Central memory CD4-positive, alpha-beta T cell (primary cell): ENCODE measurements around the gene RCE1.

Experiments
- DNase-seq: peaks from one replicate; pipeline ENCODE4 v3.0.0; 2022

The RCE1 gene

DNA sequence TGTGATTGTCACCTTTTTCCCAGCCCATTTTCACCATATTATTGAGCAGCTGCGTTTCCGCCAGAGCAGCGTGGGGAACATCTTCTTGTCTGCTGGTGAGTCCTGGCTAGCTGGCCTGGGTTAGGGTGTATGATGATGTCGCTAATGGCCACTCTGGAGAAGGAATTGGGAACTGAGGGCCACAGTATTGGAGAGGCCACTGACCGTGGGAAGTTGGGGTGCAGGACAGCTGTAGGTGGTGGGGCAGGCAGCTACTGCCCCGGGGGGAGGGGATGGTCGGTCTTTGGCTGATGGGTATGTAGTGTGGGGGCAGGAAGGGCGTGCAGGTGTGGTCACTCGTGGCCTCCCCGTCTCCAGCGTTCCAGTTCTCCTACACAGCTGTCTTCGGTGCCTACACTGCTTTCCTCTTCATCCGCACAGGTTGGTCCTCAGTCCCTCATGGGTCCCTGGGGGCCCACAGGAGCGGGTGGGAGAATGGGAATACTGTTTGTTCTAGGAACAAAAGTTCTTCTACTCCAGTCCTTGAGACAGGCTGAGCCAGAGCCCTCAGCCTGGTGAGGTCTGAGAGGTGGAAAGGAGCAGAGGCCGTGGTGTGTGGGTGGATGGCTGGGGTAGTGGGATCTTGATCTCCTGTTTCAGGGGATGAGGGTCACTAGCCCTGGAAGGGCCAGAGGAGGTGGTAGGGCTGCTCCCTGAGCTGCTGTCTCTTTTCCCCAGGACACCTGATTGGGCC lies 2.1 kb downstream of the RCE1 start:
- no peak for DNase-seq

DNA sequence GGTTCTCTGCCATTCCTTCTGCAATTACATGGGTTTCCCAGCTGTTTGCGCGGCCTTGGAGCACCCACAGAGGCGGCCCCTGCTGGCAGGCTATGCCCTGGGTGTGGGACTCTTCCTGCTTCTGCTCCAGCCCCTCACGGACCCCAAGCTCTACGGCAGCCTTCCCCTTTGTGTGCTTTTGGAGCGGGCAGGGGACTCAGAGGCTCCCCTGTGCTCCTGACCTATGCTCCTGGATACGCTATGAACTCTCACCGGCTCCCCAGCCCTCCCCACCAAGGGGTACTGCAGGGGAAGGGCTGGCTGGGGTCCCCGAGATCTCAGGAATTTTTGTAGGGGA lies 2.6 kb downstream of the RCE1 start:
- no peak for DNase-seq

DNA sequence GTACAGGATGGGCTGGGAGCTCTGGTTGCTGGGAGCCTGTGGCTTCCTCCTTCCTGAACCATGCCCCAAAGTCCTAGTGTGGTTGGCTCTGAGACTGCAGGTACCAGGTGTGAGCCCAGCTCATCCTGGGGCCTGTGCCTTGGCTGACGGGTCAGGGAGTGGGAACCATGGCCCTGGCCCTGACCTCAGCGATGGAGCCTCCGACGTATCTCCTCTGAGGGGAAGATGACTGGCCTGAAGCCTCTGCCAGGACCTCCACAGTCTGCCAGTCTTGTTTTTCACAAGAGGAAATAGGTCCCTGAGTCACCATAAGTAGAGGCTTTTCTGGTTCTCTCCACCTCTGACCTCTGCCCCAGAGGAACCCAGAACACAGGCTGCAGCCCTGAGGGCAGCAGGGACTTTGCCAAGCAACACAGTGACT lies 3.4 kb downstream of the RCE1 start:
- DNase-seq, result no peak

DNA sequence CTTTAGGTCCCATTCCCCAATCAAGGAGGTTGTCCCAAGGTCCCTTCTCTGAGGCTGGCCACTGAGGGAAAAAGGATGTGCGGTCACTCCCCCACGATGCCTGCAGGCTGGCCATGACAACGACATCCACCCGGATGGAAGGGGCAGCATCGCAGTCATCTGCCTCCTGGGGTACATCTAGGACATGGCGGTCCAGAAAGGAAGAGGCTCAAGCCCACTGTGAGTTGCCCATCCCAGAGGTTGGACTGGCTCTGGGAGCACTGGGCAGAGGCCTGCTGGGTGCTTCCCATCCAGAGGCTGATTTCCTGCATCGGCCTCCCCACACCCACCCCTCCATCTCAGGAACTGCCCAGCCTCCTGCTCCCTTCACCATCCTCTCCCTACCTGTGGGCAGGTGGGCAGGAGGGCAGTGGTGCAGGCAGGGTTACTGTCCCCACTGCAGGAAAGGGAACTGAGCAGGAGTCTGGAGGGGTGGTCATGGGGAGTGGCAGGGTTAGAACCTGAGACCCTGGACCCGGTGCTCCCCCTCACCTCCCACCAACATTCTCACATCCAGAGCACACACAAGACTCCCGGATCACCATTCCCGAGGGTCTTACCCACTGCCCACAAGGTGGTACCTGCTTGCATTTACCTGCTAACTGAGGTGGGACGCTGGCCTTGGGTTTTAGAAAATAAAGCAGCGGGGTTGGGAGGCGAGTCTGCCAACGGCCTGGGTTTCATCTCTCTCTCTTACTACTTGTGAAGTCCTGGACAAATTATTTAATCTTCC lies 4.4 kb downstream of the RCE1 start:
- no peak for DNase-seq

DNA sequence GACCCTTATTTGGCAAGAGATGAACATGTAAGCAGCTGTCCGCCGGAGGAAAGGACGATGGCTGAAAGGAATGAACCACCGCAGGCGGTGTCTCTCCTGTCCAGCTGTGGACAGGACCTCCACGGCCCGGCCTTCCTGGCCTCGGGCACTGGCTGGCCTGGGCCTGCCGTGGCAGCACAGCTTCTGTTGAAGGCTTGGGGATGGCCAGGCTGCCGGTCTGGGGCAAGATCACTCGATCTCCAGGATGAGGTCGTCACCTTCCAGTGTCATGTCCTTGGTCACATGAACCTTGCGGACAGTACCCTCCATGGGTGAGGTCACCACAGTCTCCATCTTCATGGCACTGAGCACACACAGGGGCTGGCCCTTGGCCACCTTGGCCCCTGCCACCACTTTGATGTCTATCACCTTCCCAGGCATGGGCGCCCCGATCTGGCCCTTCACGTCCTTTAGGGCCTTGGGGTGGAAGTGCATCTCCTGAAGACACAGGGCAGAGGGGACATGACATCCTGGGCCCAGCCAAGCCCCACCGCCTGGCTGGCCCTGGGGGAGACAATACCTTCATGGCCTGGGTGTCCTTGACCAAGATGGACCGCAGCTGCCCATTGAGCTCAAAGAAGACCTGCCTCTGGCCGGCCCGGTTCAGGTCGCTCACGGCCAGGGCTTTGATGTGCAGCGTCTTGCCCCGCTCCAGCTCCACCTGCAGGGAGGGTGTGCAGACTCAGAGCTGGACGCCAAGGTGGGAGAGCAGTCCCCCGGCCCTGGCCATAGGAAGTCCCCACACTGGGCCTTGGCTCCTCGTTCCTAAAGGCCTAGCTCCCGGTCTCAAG lies 5.6 kb downstream of the RCE1 start:
- no peak for DNase-seq

DNA sequence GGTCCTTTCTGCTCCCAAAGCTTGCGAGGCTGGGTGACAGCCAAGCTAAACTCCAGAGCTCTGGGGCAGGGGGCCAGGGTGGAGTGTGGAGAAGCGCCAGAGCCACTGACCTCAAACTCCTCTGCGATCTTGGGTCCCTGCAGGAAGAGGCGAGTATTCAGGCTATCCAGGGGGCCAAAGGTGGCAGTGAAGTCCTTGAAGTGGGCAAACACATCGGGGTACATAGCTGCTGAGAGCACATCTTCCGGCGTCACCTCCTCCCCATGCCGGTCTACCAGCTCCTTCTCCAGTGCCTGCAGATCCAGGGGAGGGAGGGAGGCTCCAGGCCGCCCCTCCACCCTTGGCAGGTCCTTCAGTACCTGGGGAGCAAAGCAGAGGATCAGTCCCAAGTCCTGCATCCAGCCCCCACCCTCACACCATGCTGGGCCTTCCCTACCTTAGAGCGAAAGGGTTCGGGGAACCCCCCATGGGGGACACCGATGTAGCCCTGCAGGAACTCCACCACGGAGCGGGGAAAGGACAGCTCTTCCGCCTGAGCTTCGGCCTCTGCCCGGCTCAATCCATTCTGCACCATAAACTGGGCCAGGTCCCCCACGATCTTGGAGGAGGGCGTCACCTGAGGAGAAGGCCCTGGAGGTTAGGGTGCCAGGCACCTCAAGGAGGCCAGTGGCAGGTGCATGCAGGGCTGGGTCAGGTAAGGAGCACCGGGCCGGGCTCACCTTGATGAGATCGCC lies 6.4 kb downstream of the RCE1 start:
- DNase-seq, result no peak

DNA sequence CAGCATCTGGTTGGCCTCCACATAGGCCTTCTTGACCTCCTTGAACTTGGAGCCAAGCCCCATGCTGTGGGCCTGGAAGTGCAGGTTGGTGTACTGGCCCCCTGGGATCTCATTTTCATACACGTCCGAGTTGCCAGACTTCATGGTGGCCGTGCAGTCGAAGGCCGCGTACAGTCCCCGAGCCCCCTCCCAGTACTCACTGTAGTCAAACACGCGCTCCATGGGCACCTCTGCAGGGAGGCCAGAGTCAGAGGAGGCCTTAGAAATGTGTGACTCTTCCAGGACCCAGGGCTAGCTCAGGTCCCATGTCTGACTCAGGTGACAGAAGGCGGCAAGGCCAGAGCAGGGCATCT lies 7.0 kb downstream of the RCE1 start:
- DNase-seq, result no peak

DNA sequence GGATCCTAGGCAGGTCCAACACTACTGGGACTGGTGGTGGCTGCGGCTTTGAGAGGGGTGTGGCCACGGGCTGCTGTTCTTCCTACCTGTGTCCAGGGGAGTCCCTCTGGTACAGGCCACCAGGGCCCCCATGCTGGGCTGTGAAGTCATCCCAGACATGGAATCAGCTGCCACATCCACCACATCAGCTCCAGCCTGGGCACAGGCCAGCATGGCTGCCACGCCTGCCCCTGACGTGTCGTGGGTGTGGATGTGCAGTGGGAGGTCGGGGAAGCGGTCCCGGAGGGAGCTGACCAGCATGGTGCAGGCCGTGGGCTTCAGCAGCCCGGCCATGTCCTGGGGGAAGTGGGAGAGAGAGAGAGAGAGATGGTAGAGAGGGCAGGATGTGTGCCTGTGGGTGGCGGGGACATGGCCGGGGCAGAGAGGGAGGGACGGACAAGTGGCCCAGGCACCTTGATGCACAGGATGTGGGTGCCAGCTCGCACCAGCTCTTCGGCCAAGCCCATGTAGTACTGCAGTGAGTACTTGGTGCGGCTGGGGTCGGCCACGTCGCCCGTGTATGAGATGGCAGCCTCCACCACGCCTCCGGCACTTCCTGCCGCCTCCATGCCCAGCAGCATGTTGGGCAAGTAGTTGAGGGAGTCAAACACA lies 7.5 kb downstream of the RCE1 start:
- DNase-seq, result no peak

DNA sequence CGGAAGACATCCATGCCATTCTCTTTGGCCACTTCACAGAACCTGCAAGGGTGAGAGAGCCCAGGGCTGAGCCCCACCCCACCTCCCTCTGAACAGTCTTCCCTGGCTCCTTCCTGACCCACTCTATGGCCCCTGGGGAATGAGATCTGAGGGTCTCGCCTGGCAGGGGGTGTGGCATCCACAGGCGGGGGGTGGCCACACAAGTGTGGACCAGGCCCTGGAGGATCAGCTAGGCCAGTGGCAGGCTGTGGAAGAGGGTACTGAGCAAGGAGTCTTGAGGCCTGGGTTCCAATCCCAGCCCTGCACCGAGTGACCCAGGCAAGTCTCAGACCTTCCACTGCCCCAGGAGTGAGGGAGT lies 8.0 kb downstream of the RCE1 start:
- DNase-seq, result no peak

DNA sequence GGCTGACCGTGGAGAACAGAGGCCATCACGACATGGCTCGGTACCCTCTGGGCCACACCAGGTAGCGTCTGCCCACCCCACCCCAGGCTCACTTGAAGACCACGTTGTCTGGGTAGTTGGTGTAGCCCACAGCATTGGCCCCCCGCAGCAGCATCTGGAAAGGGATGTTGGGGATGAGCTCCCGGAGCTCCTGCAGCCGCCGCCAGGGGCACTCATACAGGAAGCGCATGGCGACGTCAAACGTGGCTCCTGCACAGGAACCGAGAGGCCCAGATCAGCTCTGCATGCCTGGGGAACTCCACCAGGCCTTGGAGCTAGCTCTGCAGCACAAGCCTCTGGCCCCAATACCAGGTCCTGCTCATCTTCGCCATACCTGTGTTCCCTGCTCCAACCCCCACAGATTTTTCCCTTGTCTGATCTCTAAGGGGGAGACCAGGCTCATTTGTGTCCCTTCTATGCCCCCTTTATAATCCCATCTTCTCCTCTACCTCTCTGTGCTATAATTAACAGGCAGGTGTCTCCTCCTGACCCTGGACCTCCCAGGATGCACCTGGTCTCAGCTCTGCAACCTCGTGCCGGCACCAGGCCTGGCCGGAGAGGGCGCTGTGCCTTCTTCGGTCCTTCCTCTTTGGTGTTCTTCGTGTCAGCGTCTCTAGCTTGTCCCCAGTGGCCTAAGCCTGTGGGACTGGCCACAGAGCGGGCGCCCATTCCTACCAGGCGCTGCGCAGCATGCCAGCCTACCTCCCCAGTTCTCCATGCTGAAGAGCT lies 8.6 kb downstream of the RCE1 start:
- DNase-seq, result no peak

DNA sequence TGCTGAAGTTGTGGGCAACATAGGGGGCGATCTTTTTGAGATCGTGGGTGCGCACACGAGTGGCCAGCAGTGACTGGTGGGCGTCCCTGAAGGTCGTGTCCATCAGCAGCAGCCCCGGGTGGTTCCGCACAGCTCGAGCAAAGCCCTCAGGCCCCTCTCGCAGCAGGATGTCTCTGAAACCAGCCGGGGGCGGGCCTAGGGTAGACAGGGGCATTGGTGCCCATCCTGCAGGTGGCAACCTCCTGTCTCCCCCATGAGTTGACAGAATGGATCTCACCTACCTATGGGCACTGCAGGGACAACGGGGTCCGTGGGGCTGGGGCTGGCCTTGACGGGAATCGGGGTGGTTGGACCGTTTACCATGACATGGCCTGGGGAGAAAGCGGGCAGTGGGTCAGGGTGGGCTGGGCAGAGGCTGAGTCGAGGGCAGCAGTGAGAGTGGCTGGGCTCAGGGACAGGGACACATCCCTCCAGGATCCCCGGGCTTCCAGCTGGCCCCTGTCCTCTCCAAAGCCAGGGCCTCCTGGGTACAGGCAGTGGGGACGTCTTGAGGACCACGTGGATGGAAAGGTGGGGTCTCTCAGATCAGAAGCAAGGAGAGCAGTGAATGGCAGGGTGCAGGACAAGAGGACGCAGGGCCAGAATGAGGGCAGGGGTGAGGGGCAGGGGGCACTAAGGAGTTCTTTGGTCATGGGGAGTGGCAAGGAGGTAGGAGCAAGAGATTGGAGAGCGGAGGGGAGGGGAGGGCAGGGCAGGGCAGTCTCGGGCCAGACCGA lies 9.4 kb downstream of the RCE1 start:
- no peak for DNase-seq

DNA sequence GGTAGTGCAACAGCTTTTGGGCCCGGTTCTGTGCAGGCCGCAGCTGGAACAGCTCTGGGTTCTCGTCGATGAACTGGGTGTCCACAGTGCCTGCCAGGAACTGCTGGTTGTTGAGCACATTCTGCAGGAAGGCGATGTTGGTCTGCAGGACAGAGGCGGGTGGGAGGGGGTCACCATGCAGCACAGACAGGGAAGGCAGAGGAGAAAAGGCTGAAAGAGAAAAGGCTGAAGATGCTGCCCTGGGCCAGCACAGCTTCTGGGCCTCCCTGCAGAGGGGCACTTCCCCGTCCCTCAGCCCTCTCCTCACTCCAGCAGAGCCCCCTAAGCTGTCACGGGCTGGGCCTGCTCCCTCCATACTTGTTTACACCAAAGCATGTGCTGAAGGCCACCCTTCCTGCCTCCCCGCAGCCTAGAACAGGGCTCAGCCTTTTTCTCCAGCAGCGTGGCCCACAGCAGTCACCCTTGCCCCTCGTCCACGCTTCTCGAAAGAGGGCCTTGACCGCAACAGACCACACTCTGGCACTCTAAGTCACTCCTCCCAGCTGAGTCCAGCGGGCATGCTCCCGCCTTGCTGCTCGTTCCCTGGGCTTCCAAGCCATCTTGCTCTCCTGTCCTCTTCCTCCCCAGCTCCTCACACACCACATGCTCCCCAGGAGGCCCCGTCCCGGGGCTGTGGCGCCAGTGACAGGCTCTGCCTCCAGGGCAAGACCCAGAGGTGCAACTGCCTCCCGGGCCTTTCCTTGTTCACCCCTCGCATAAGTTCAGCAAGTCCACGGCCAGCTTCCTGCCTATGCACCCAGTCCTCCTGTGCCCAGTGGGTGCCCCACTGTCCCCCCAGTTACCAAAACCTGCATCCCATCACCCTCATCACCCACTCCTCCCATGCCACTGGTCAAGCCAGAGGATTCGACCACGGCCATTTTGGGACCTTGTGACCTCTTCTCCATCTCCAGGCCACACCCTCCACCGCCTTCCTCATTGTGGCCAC lies 10.3 kb downstream of the RCE1 start:
- no peak for DNase-seq

DNA sequence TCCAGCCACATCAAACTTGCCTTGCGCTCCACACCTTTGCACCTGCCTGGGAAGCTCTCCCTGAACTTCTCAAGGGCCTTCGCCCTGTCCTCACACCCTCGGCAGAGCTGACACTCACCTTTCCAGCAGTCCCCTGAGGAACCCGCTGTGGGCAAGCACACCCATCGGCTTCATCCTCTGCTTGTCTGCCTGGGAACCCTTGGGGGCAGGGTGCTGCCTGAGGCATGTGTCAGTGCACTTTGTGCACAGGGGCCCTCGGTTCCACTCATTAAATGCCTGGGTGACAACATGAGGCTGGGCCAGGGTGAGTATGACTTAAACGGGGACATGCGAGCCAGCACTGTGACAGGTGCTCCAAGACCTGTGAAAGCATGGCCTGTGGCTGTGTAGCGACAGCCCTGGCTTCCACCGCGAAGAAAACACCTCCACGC lies 11.0 kb downstream of the RCE1 start:
- no peak for DNase-seq

DNA sequence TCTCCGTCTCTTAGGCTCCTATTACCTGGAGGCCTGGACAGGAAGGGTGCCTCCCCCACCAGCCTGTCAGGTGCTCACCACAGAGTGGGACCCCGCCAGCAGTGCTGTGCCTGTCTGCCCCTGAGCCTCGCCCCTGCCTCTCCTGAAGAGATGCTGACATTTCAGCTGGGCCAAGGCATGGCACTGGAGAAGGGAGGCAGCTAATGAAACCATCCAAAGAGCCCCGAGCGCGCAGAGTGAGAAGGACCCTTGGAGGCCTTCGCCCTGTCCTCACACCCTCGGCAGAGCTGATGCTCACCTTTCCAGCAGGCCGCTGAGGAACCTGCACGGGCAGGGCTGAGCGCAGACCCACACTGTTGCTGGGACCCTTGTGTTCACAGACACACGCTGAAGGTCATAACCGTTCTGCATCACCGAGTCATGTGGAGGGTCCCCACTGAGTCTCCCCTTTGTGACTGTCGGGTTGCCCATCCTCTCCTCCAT lies 11.5 kb downstream of the RCE1 start:
- DNase-seq, result no peak

DNA sequence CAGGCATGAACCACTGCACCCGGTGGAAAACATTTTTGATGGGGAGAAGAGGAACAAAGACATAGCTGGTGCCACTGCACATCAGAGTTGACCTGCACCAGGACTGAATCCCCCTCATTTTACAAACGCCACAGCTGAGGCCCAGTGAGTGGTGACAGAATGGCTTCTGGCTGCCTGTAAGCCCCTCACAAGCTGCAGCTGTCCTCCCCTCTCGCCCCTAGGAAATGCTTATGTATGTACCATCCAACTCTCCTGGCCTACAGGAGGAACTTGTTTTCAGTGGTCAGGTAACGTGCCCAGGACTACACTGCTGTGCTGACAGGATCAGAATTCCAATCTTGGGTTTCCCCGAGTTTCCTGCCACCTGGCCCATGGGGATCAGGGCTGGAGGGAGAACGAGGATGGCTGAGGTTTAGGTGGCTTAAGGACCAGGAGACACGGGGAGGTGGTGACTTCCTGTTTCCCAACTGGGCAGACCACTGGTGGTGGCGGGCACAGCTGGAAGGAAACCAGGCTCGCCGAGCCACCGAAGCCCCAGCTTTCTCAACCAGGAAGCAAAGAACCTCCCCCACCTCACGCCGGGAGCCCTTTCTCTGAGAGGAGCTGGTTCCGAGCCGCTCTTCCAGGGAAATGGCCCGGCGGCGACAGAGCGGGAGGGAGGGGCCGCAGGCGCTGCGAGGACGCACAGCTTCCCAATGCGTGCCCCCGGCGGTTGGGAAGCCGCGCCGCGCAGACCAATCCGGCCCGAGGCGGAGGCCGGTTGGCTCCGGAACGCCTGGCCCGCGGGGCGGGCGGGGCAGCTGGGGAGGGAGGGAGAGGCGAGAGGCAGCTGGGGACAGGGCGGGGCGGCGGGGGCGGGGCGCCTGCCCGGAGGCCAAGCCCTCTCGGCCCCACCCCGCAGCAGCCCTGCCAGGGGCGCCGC lies 12.6 kb downstream of the RCE1 start:
- DNase-seq, result peak; percentile 65

DNA sequence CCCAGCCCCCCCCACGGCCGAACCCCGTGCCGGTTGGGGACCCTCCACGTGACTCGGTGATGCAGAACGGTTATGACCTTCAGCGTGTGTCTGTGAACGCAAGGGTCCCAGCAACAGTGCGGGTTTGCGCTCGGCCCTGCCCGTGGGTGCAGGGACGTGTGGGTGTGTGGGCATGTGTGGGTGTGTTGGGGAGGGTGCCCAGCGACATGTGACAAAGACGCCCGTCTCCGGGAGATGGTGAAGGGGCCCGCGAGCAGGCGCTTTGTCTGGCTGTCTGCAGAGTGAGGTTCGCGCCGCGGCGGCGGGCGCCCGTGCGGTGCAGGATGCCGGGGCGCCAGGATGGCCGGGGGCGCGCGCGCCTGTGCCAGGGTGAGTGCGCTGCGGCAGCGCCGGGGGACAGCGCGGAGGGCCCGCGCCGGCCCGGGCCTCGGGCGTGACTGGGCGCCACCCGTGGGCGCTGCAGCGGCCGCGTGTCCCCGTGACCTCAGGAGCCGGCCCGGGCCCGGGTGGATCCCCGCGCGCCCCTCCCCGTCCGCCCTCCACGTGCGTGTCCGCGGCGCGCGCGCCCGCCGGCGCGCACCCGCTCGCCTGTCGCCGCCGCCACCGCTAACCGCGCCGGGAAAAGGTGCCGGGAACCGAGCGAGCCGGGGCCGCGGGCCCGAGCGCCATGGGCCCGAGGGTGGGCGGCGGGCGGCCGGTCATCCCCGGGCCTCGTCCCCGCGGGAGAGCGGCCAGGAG lies 13.4 kb downstream of the RCE1 start, which contains the start of gene LRFN4:
Gene LRFN4, plus strand, starts transcription at position 569 of the 738 bp plus-strand sequence. CDS start 681 bp downstream, outside the sequence.
- DNase-seq, result peak; percentile 65

DNA sequence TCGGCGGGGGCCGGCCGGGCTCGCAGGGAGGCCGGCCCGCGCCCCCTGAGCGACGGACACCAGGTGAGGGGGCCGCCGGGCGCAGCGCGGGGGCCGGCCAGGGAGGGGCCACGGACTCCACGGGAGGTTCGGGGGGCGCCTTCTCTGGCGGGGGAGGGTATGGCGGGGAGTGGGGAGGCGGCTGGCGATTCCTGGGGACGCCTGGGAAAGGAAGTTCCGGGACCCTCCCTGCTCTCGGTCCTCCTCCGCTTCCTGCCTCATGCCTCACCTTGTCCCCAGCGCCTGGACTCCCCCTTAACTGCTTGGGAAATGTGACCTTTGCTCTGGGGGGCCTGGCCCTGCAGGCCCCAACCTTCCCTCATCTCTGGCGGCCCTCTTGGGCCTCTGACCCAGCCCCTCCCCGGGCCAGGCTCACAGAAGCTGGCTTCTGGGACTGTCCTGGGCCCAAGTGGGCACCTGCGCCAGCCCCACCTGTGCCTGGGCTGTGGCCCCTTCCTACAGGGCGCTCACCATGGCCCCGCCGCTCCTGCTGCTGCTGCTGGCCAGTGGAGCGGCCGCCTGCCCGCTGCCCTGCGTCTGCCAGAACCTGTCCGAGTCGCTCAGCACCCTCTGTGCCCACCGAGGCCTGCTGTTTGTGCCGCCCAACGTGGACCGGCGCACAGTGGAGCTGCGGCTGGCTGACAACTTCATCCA lies 14.1 kb downstream of the RCE1 start:
- DNase-seq, result no peak
